Measurements from ENCODE around the gene RELA. TPM values are rescaled to one million over a fixed set of nuclear protein-coding genes. Genes with fewer than 3 reads are reported as not detected.
"Not testable (repeated sequence)": the region's sequence is repeated elsewhere in the genome, so short reads cannot be mapped to it uniquely, and the experiment has no call there.

Gene RELA
- total and polyA plus RNA-seq, 5 donors: 30.6 to 54.6 (median 40.5) TPM

DNA sequence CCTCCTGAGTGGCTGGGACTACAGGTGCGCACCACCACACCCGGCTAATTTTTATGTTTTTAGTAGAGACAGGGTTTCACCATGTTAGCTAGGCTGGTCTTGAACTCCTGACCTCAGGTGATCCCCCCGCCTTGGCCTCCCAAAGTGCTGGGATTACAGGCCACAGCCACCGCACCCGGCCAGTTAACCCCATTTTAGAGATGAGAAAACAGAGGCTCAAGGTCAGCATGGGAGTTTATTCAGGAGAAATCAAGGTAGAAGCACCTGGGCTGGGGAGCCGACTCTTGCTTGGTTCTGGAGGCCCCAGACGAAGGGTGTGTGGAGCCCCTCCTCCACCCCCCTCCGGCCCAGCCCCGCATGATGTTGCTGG lies 23.5 kb downstream of the RELA start:
- H3K27me3 ChIP-seq (ENCODE audit: control insufficient read depth, insufficient read depth); H3K4me3 ChIP-seq (ENCODE audit: low read length); ATAC-seq; H3K9me3 ChIP-seq (ENCODE audit: control insufficient read depth, low read length); H3K27ac ChIP-seq (ENCODE audit: low read length); H3K4me1 ChIP-seq (ENCODE audit: control insufficient read depth, insufficient read depth, low read length); DNase-seq: not testable (repeated sequence)
- 89% methylated on average over 9 of the region's 9 CpGs for WGBS
- intact Hi-C loops (cut with DNase I): loop anchor here in 1 of 4 donors (10.0 kb wide), 1 partner anchor 176 kb away; no protein-coding TSS in a partner anchor

- peak; percentile 81 to 92 (median 90) for DNase-seq
- H3K27me3 ChIP-seq (ENCODE audit: control insufficient read depth, insufficient read depth): no peaks in the 10 kb centered on the region
- peak within 1 kb of the TSS; percentile 75 for H3K4me3 ChIP-seq (ENCODE audit: low read length)
- intact Hi-C loops (cut with DNase I): loop anchor here in 1 of 4 donors (10.0 kb wide), 1 partner anchor 177 kb away; no protein-coding TSS in a partner anchor
- no peaks in the 10 kb centered on the region for H3K9me3 ChIP-seq (ENCODE audit: control insufficient read depth, low read length)
- 3% methylated on average over 46 of the region's 46 CpGs for WGBS
- peaks cover 2% of the 10 kb centered on the region for H3K4me1 ChIP-seq (ENCODE audit: control insufficient read depth, insufficient read depth, low read length)
- ATAC-seq: peak; percentile 84 to 85
- peak within 1 kb of the TSS; percentile 89 for H3K27ac ChIP-seq (ENCODE audit: low read length)
Observed at GRCh38 chr11:65637794-65638419, 24.8 kb downstream of the RELA start, which contains the start of gene SIPA1. TSS of gene SIPA1 (plus strand) at chr11:65638101. CDS start at chr11:65640922, 2,821 bp downstream.

GRCh38 chr11:65637032-65637557 lies 25.6 kb downstream of the RELA start:
- Histone ChIP-seq H3K4me1 (ENCODE audit: control insufficient read depth, insufficient read depth, low read length) (peaks cover 2% of the 10 kb centered on the region), H3K27me3 (ENCODE audit: control insufficient read depth, insufficient read depth) (no peaks in the 10 kb centered on the region), H3K9me3 (ENCODE audit: control insufficient read depth, low read length) (no peaks in the 10 kb centered on the region), H3K4me3 (ENCODE audit: low read length) (no peak overlapping the region), H3K27ac (ENCODE audit: low read length) (no peak overlapping the region)
- ATAC-seq (no peak), DNase-seq (peak in 1 of 3 donors; percentile 46)
- intact Hi-C loops (cut with DNase I): loop anchor here in 1 of 4 donors (10.0 kb wide), 1 partner anchor 178 kb away; no protein-coding TSS in a partner anchor
- 86% methylated on average over 3 of the region's 3 CpGs for WGBS

DNA sequence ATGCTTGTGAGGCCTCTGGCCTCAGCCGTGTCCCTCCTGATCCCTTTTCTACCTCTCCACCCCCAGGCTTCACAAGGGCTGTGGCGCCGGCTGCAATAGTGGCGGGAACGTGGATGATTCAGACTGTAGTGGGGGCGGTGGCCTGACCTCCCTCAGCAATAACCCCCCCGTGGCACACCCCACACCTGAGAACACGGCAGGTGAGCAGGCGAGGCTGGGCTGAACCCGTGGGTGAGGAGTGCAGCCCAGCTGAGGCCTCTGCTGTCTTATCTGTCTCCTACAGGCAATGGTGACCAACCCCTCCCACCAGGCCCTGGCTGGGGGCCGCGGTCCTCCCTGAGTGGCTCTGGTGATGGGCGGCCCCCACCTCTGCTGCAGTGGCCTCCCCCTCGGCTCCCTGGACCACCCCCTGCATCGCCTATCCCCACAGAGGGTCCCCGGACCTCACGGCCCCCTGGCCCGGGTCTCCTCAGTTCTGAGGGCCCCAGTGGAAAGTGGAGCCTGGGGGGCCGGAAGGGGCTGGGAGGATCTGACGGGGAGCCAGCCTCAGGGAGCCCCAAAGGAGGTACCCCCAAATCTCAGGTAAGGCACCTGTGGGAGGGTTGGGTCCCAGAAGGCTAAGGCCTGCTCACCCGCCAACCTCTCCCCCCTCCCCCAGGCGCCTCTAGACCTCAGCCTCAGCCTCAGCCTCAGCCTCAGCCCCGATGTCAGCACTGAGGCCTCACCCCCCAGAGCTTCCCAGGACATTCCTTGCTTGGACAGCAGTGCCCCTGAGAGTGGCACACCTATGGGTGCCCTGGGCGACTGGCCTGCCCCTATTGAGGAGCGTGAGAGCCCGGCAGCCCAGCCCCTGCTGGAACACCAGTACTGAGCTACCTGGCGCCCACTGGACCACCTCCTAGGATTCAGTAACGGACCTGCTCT lies 26.3 kb downstream of the RELA start:
- ATAC-seq (no peak), DNase-seq (peak in 1 of 3 donors; percentile 63)
- Histone ChIP-seq H3K27me3 (ENCODE audit: control insufficient read depth, insufficient read depth) (no peaks in the 10 kb centered on the region), H3K4me3 (ENCODE audit: low read length) (no peak overlapping the region), H3K9me3 (ENCODE audit: control insufficient read depth, low read length) (no peaks in the 10 kb centered on the region), H3K4me1 (ENCODE audit: control insufficient read depth, insufficient read depth, low read length) (peaks cover 2% of the 10 kb centered on the region), H3K27ac (ENCODE audit: low read length) (no peak overlapping the region)
- 93% methylated on average over 28 of the region's 28 CpGs for WGBS
- intact Hi-C loops (cut with DNase I): loop anchor here in 1 of 4 donors (10.0 kb wide), 1 partner anchor 178 kb away; no protein-coding TSS in a partner anchor

- DNase-seq (peak in 1 of 3 donors; percentile 66), ATAC-seq (no peak)
- Histone ChIP-seq H3K4me3 (ENCODE audit: low read length) (no peak overlapping the region), H3K27me3 (ENCODE audit: control insufficient read depth, insufficient read depth) (no peaks in the 10 kb centered on the region), H3K4me1 (ENCODE audit: control insufficient read depth, insufficient read depth, low read length) (peaks cover 2% of the 10 kb centered on the region), H3K9me3 (ENCODE audit: control insufficient read depth, low read length) (no peaks in the 10 kb centered on the region), H3K27ac (ENCODE audit: low read length) (no peak overlapping the region)
- intact Hi-C loops (cut with DNase I): loop anchor here in 1 of 4 donors (10.0 kb wide), 1 partner anchor 180 kb away; no protein-coding TSS in a partner anchor
- 93% methylated on average over 46 of the region's 46 CpGs for WGBS
Observed at GRCh38 chr11:65634905-65635731, 27.6 kb downstream of the RELA start.

GRCh38 chr11:65634440-65634839 lies 28.3 kb downstream of the RELA start:
- no peak overlapping the region for H3K4me3 ChIP-seq (ENCODE audit: low read length)
- DNase-seq: peak in 1 of 3 donors; percentile 50
- ATAC-seq: no peak
- no peak overlapping the region for H3K27ac ChIP-seq (ENCODE audit: low read length)
- no peaks in the 10 kb centered on the region for H3K9me3 ChIP-seq (ENCODE audit: control insufficient read depth, low read length)
- intact Hi-C loops (cut with DNase I): loop anchor here in 1 of 4 donors (10.0 kb wide), 1 partner anchor 180 kb away; no protein-coding TSS in a partner anchor
- H3K4me1 ChIP-seq (ENCODE audit: control insufficient read depth, insufficient read depth, low read length): no peaks in the 10 kb centered on the region
- H3K27me3 ChIP-seq (ENCODE audit: control insufficient read depth, insufficient read depth): no peaks in the 10 kb centered on the region
- WGBS: 92% methylated on average over 11 of the region's 11 CpGs

- no peak for ATAC-seq
- no peak overlapping the region for H3K27ac ChIP-seq (ENCODE audit: low read length)
- H3K4me1 ChIP-seq (ENCODE audit: control insufficient read depth, insufficient read depth, low read length): no peaks in the 10 kb centered on the region
- H3K27me3 ChIP-seq (ENCODE audit: control insufficient read depth, insufficient read depth): no peaks in the 10 kb centered on the region
- WGBS: 88% methylated on average over 14 of the region's 14 CpGs
- no peak for DNase-seq
- intact Hi-C loops (cut with DNase I): loop anchor here in 1 of 4 donors (10.0 kb wide), 1 partner anchor 181 kb away; no protein-coding TSS in a partner anchor
- H3K4me3 ChIP-seq (ENCODE audit: low read length): no peak overlapping the region
- no peaks in the 10 kb centered on the region for H3K9me3 ChIP-seq (ENCODE audit: control insufficient read depth, low read length)
Observed at GRCh38 chr11:65634109-65634436, 28.6 kb downstream of the RELA start.

DNA sequence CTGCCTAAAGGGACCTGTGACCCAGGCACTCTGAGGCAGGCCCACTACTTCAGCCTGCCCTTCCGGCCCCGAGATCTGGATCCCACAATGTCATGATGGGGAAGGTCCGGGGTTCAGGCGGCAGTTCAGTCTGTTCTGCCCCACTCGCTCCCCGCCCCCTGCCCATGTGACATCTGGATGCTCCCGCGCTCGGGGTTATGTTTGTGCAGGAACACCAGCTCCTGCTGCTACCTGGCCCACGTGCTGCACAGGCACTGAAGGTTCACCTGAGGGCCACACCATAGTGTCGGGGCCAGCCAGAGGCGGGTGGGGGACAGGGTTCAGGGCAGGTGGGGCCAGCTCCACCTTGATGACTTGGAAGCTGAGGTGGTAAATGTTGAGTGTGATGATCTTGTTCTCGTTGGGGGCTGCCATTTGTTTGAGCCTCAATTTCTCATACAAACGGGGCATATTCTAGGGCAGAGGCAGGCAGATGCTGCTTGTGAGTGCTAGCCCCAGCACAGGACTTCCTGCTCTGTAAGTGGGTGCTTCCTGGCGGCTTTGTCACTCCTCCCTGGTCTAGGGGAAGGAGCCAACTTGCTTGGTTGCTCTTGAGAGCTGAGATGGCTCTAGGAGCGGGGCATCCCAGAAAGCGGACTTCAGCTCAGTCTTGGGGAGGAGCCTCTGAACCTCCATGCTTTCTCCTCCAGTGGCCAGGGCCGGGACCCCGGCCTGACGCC lies 29.2 kb downstream of the RELA start:
- intact Hi-C loops (cut with DNase I): loop anchor here in 1 of 4 donors (10.0 kb wide), 1 partner anchor 181 kb away; no protein-coding TSS in a partner anchor
- peak in 1 of 3 donors; percentile 54 for DNase-seq
- no peaks in the 10 kb centered on the region for H3K9me3 ChIP-seq (ENCODE audit: control insufficient read depth, low read length)
- no peak for ATAC-seq
- no peaks in the 10 kb centered on the region for H3K27me3 ChIP-seq (ENCODE audit: control insufficient read depth, insufficient read depth)
- 85% methylated on average over 20 of the region's 20 CpGs for WGBS
- no peaks in the 10 kb centered on the region for H3K4me1 ChIP-seq (ENCODE audit: control insufficient read depth, insufficient read depth, low read length)
- H3K27ac ChIP-seq (ENCODE audit: low read length): no peak overlapping the region
- no peak overlapping the region for H3K4me3 ChIP-seq (ENCODE audit: low read length)

GRCh38 chr11:65630215-65630614 lies 32.5 kb downstream of the RELA start:
- peak in 1 of 3 donors; percentile 74 for DNase-seq
- WGBS: 78% methylated on average over 11 of the region's 11 CpGs
- H3K27me3 ChIP-seq (ENCODE audit: control insufficient read depth, insufficient read depth): no peaks in the 10 kb centered on the region

More at GRCh38 chr11:65630215-65630614, 32.5 kb downstream of the RELA start:
- Histone ChIP-seq H3K27ac (ENCODE audit: low read length) (no peak overlapping the region), H3K9me3 (ENCODE audit: control insufficient read depth, low read length) (no peaks in the 10 kb centered on the region), H3K4me3 (ENCODE audit: low read length) (no peak overlapping the region), H3K4me1 (ENCODE audit: control insufficient read depth, insufficient read depth, low read length) (no peaks in the 10 kb centered on the region)
- peak; percentile 5 to 34 for ATAC-seq
- intact Hi-C loops (cut with DNase I): loop anchor here in 1 of 4 donors (10.0 kb wide), 1 partner anchor 185 kb away; no protein-coding TSS in a partner anchor
